HL-60/S4 treated with phorbol 12-myristate 13-acetate at 8.2 ng/mL for 4 days and 3 days (cell line): ENCODE measurements around the gene MED1.
"Not testable (repeated sequence)": the region's sequence is repeated elsewhere in the genome, so short reads cannot be mapped to it uniquely, and the experiment has no call there.

Experiments used
- in situ Hi-C: fragments of 300-500 bp; cut with MboI; formaldehyde crosslinking; loops from 2 replicates; pipeline ENCODE4 v1.15.0; 2022; ENCODE audit warnings: low sequenced_read_pairs

MED1 gene

GRCh38 chr17:39443326-39443725, 7.7 kb downstream of the MED1 start:
- in situ Hi-C loops = no loop called here

- in situ Hi-C loops = not testable (repeated sequence)
Measured at GRCh38 chr17:39439868-39440267, 11.2 kb downstream of the MED1 start.

- in situ Hi-C loops = no loop called here
Measured at GRCh38 chr17:39429600-39429999, 21.5 kb downstream of the MED1 start.

DNA sequence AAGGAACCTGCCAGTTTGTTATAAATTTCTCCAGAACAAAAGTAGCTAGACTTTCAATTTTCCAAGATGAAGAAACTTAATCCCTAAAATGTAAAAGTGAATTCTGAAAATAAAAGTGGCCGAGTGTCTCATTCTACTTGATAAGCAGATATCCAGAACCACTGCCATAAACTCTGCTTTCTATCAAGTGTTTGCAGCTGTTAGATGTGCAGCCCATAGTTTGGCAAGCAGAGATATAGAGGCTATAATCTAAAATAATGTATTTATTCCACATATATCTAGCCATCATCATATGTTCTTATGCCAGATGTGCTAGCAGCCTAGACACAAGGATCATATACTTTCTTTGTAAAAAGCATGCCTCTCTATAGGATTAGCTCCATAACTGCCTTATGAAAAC, 34.9 kb downstream of the MED1 start:
- in situ Hi-C loops = no loop called here

DNA sequence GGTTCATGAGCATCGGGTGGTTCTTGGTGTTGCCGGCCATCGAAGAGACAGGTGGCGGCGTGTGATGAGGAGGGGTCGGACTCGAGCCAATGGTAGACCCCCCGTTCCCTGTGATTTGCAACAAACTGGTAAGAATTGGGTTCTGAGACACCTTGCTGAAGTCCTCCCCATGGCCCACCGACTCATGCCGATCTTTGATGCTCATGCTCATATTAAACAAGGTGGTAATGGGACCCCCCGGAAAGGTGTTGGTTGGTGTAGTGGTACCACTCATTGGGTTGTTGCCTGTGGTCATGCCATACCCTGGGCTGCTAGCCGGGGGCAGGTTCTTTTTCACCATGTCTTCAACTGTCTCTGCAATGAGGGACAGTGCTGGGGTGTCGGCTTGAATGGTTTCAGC, 40.8 kb downstream of the MED1 start:
- in situ Hi-C loops = no loop called here

DNA sequence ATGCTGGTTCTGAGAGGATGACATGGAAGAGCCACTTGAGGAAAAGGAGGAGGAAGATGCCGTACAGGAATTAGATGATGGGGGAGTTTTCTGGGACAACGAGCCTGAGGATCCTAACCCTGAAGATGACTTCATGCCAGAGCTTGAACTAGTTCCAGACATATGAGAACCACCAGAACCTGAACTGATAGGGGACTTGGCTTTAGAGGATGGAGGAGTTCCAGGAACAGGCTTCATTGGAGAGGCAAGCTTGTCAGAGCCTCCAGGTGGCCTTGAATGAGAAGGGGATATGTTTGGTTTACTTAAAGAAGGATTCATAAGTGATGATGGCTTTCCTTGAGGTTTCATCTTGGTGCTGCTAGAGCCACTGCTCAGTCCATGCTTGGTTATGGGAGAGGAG, 42.7 kb downstream of the MED1 start:
- in situ Hi-C loops = no loop called here

DNA sequence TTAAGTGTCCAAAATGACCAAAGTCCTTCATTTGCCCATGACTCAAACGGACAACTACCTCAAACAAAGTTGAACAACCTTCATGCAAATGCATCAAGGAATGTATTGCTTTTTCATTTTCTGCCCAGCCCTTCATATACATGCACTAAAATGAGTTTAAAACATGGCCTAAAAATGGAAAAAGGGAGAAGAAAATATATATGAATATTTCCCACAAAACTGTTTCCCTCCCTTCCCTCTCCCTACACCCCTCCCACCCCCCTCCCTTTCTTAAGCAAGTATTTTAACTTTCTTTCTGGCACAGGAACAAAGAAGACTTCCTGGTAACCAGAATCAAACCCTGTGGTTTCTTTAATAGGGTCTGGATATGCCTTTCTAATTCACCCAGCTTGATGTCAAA, 44.1 kb downstream of the MED1 start:
- in situ Hi-C loops = no loop called here

DNA sequence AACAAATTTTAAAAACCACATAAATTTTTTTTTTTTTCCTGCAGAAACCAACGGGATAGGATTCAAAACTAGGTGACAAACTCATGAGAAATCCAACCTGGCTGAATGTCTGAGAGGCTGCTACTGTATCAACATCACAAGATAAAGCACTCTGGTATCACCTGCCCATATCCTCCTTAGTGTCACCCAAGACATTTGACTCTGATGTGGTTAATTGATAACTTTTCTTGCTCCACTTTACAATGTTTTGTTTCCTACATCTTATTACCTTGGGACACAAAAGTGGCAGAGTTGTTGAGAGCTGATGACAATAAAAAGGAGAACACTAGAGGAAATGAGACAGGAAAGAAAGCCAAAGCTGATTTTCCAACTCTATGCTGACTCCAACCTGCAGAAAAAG, 45.6 kb downstream of the MED1 start:
- in situ Hi-C loops = no loop called here

DNA sequence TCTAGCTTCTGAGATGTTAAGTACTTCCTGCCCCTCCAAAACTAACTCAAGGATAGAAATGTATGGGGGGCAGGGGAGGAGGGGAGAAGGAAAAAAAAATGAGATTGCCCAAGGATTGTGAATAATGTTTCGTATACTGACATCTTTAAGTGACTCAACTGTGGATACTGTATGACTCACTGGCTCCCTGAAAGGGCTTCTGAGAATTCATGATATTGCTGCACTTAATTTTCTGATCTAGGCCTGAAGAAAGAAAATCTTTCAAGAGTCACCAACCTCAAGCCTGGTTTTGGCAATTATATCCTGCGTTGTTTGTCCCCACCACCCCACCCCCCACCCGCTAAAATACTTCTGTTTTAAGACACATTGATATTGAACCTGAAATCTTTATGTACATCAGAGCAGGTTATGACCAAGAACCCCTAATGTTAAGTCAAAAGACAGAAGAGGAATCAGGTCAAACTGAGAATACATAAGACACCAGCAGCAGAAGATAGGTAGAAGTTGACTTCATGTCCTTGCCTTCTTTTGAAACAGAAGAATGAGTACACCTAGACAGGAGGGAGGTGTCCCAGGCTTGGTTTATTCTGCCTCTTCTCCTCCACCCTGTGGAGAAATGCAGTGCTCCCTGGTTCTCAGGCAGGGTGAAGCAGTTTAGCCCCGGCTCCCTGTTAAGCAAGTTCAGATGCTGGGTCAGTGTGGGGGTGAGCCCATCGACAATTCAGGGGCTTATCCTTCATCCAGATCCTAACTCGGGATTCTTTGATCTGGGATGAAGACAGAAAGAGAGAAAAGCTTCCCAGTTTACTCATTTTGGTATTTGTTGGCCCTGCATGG, 46.3 kb downstream of the MED1 start:
- in situ Hi-C loops = no loop called here

DNA sequence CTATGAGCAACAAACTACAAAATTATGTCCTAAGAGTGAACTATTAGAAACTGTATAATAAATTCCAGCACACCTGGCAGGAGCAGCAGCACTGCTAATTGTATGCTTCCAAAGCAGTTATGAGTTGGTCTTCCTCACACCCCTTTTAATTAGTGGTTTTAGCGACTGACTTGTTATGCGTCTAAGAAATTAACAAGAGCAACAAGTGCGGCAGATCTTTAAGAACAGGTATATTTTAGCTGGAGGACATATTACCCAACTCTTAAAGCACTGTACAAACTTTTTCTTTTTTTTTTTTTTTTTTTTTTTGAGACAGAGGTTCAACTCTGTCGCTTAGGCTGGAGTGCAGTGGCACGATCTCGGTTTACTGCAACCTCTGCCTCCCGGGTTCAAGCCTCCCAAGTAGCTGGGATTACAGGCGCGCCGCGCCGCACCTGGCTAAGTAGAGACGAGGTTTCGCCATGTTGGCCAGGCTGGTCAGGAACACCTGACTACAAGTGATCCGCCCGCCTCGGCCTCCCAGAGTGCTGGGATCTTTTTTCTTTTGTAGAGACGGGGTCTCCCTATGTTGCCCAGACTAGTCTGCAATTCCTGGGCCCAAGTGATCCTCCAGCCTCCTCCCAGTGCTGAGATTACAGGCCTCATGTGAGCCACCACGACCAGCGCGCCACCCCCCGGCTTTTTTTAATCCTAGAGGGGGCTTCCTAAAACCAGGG, 48.0 kb downstream of the MED1 start:
- in situ Hi-C loops = no loop called here

DNA sequence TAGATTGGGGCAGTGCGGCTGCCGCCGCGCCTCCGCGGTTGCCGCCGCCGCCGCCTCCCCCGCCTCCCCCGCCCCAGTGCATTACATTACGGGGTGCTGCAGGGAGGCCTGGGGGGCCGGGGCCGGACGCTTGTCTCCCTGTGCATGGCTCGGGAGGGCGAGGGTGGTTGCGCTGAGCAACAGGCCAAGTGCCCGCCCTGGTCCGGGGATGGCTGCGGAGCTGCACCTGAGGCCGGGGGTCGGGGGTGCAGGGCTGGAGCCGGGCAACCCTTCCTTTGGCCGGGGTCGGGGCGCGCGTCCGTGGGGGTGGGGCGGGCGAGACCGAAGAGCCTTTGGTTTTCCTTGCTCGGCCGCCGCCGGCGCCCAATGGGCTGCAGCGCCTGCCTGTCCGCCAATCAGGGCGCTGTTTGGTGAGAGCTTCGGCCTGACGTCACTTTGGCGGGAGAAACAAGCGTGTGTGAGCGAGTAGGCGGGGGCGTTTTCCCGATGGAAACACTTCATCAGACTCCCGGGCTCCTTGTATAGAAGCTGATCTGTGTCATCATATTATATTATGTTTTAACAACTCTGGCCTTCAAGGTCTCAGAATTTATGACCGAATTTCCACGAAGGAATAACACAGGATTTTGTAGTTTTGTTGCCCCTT, 48.7 kb downstream of the MED1 start:
- in situ Hi-C loops = no loop called here

DNA sequence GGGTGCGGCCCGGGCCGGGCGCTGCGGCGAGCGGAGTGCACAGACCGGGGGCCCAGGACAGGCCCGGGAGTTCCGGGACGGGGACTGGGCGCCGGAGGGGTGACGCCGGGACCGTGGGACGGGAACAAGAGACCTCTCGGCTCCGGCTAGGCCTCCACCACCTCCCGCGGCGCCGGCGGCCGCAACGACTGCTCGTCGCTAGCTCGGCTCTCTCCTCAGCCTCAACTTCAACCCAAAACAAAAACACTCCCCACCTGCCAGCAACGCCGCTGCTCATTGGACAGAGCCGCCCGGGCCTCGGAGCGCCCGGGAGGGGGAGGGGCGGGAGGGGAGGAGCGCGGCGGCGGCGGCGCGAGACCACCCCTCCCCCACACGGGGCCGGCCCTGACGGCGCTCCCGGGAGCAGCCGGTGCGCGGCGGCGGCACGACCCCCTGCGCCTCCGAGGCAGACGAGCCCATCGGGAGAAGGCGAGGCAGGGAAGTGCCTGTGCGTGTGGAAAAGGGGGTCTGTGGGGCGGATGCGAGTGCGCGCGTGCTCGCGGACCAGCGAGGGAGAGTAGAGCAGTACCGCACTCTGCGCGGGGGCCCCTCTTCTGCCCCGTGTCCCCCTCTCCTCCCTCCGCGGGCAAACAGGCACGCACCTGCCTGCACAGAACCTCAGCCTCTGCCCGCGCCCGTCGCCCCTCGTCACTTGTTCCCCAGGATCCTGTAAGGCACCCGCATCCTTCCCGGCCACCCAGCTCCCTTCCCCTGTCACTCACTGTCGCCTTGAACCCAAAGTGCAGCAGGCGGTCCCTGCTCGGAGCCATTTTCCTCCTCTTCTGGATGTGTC, 49.4 kb downstream of the MED1 start, which contains the start of gene FBXL20:
TSS of gene FBXL20 (minus strand) at position 215 of the 832 bp plus-strand sequence. CDS start 224 bp downstream, outside the sequence.
- in situ Hi-C loops = no loop called here

GRCh38 chr17:39400547-39401411, 50.3 kb downstream of the MED1 start:
- in situ Hi-C loops = no loop called here

DNA sequence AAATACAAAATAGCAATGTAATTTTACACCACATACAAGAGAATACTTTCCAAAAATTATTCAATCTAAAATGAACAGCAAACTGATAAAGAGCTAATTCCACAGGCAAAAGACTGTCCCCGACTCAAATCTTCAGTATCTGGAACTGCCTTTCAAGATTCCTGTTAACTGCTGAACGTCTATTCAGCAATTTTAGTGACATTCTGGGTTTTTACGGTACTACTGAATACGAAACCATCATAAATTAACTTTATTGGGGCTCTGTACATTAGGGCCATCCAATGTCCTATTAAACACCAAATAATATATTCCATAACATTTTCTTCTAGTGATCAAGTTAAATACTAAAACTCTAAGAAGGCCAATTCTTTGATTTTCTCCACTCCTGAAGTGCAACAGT, 51.3 kb downstream of the MED1 start:
- in situ Hi-C loops = no loop called here

DNA sequence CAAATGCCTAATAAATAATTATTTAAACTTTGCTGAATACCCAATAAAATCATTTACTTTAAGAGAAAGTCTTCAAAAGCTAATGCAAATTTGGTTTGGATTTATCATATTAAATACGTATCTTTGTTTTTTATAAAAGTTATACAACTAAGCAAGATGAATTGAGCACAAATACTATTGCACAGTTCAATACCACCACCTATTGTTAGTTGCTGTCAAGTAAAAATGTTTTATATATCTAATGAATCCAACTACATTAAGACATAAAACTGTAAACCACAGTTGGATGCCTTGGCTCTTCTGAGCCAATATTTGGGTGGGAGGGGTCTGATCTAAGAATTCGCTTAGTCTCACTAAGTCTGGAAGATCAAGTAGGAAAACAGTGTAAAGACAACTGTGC, 57.3 kb downstream of the MED1 start:
- in situ Hi-C loops = no loop called here

GRCh38 chr17:39391448-39391847, 59.6 kb downstream of the MED1 start:
- in situ Hi-C loops = no loop called here

GRCh38 chr17:39385040-39385439, 66.0 kb downstream of the MED1 start:
- in situ Hi-C loops = no loop called here

DNA sequence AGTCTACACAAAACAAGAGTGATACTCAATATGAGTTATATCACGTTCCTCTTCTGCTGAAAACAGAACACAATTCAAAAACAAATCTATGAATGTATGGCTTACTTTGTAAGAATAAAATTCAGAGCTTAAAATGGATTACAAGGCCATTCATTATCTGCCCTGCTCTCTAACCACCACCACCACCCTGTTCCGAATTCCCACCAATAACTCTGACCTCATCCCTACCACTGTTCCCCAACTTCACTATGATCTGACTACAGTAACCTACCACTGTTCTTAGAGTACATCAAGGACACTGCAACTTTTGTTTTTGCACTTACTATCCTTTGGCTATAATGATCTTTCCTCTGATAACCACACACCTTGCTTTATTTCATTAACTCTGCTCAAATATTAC, 70.9 kb downstream of the MED1 start:
- in situ Hi-C loops = no loop called here

- in situ Hi-C loops = no loop called here
Measured at GRCh38 chr17:39376434-39376833, 74.6 kb downstream of the MED1 start.

DNA sequence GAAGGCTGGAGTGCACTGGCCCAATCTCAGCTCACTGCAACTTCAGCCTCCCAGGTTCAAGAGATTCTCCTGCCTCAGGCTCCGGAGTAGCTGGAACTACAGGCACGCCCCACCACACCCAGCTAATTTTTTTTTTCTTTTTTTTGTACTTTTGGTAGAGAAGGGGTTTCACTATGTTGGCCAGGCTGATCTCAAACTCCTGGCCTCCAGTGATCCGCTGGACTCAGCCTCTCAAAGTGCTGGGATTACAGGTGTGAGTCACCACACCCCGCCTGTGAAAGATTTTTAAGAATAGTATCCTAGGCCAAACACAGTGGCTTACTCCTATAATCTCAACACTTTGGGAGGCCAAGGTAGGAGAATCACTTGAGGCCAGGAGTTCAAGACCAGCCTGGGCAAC, 83.3 kb downstream of the MED1 start:
- in situ Hi-C loops = not testable (repeated sequence)
